GM18868 (cell line): ENCODE data around the gene ARFGAP1.

Source experiments
- ATAC-seq: cut with Tn5 transposase; IDR thresholded peaks from one replicate; pipeline ENCODE4 v1.9.1; 2021; ENCODE audit warnings: mild to moderate bottlenecking, moderate library complexity; ENCODE audit not compliant: unreplicated experiment

The ARFGAP1 gene

DNA sequence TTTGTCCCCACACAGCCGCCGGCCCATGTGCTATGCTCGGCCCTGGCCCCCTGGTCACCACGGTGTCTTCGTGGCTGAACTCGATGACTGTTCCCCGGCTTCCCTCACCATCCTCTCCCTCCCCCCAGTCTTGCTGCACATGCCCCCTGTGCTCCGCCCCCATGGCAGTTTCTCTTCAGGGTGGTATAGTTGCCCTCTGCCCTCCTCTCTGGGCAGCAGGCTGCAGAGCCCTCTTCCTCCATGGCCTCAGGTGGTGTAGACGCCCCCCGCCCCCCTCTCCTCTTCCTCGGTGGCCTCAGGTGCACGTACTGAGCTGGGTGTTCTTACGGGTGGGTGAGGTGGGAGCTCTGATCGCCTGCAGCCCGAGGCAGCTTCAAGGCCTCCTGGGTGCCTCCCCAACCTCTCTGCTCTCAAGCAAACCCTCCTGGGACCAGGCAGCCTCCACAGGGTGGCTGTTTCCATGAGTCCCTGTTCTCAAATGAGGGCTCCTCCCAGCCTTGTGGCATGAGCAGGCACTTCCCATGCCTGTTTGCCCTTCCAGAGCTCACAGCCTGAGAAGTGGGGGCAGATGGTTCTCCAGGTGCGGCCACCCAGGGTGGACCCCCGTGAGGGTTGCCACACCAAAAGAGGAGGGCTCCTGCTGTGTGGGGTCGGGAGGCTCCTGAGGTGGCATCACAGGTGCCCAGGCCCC is 45.1 kb downstream of the ARFGAP1 start:
- no peak for ATAC-seq

DNA sequence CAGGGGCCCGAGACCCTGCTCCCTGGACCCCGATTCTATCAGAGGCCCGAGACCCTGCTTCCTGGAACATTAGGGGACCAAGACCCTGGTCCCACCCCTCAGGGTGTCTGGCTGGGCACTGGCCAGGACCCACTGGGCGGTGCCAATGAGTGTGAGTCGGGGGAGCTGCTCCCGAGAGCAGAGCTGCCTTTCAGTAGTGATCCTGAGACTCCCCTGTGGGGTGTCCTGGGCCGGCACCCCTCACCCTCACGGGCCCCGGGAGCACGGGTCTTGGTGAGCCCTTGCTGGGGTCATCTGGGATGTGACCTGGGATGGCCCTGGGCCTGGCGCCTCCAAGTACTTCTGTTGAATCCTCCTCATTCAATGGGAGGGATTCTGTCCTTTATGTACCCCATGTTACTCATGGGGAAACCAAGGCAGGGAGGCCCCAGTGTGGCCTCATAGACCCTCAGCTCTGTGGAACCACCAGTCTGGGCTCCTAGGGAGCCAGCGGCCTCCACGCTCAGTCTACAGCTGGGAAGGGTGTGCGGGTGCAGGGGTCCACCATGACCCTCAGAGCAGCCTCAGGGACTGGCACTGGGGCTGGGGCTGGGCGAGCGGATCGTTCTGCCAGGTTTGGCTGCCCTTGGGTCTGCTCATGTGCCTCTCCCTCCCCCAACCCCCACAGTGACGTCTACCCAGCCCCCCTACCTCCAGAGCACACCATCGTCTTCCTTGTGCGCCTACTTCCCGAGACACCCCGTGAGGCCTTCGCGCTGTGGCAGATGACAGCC is 46.0 kb downstream of the ARFGAP1 start:
- ATAC-seq, result no peak

DNA sequence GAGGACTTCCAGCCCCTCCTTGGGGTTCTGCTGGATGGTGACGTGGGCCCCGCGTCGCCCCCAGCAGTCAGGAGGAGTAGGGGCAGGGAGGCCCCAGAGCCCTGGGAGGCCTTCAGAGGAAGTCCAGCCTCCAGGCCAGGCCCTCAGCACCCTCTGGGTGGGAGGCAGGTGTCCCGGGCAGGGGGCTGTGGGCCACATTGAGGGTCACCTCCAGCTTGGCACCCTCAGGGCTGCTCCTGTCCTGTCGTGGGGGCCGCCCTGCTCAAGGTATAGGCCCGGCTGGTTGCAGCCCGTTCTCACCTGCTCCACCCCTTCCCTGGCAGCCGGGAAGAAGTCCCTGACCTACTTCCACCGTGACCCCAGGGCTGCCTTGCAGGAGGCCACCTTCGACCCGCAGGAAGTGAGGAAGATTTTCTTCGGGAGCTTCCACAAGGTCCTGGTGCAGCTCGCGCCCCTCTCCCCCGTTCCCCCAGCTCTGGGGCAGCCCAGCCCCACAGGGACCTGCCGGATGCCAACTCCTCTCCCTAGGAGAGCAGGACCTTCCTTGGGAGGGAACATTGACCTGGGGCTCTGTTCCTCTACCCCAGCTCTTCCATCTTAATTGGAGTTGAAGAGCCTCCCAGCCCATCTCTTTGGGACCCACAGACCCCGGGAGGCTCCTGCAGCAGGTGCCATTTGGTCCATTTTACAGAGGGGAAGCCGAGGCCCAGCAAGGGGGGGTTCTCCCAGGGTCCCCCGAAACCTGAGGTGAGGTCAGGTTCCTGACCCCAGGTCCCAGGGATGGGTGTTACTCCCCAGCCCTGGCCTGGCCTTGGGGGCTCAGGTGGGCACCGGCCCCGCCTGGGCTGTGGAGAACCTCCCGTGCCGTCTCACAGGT is 46.8 kb downstream of the ARFGAP1 start:
- no peak for ATAC-seq

DNA sequence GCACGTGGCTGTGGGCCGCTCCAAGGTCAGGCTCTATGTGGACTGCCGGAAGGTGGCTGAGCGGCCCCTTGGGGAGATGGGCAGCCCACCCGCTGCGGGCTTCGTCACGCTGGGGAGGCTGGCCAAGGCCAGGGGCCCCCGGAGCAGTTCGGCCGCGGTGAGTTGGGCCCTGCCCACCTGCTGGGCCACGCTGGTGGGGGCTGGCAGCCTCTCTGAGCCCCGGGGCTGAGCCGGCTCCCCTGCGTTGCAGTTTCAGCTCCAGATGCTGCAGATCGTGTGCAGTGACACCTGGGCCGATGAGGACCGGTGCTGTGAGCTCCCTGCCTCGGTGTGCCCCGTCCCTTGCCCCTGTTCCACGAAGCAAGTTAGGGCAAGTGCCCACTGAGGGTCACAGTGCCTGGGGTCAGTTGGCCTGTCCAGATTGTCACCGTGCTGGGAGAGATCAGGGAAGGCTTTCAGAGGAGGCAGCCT is 47.5 kb downstream of the ARFGAP1 start:
- ATAC-seq, result no peak

DNA sequence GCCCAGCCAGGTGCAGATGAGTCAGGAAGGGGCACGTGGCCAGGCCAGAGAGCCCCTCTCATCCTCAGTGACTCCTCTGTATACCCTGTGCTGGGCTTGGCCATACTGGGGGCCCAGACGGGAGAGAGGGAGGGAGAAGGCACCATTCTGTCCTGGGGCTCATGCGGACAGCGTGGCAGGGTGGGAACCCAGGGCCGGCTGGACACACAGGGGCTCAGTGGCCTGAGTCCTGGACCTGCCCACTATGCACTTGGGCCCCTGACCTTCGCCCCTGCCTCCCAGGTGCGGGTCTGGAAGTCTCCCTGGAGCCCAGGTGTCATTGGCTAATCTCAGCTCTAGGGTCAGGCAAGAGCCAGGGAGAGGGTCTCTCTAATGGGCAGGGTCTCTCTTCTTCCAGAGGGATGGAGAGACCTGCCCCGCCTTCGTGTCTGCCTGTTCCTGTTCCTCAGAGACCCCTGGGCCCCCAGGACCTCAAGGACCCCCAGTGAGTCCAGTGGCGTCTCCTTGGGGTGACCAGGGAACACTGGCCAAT is 48.1 kb downstream of the ARFGAP1 start:
- ATAC-seq, result no peak

DNA sequence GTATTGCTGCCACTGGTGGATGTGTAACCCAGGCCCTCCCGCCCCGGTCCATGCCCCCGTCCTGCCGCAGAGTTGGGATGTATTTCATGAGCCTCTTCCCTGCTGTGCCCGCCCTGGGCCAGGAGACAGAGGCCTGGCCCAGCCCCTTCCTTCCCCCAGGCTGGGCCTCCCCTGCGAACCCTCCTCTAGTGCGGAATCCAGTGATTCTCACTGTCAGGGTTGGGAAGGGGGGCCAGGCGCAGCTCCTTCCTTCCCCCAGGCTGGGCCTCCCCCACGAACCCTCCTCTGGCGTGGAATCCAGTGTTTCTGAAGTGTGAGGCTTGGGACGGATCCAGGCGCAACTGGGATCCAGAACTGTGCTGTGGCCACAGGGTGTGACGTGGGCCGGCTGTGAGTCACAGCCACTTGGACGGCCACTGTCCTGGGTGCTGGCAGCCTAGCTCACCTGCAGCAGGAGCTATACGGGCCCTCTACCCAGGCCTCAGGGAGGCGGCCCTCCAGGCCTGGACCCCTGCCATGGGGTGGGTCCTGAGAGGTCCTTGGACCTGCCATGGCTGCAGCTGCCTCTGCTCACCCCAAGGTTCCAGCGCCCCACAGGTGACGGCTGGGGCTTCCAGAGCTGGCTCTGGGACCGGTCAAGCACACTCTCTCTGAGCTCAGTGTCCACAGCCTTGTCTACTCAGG is 48.7 kb downstream of the ARFGAP1 start:
- ATAC-seq, result no peak

DNA sequence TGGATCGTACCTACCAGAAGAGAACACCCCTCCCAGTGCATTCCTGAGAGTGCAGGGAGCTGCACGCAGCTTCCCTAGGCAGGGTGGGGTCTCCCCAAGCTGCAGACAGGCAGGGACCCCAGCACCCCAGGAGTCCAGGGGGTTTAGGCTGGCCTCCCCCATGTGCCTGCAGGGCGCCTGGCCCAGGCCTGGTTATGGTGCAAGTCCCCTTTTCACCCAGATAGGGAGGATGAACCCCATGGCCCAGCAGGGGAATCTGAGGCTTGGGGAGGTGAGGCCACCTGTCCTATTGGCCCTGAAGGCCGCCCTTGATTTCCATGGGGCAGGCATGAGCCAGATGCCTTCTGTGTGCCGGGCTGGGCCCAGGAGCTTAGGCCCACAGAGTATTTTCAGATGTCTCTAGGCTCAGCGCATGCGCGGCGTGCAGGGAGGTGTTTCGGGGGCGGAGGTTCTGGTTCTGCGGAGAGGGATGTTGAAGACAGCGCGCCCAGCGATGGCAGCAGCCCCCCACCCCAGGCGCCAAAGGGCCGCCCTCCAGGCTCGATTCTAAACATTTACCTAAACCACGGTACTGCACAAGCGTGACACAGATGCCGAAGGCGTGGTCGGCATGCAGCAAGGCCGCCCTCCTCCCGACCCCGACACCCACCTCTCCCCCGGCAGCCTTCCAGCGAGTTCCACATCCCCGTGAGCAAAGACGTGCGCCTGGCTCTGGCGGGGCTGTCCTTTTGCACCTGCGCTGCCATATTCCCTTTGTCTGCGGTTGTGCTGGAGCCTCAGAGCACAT is 49.7 kb downstream of the ARFGAP1 start:
- ATAC-seq, result no peak

DNA sequence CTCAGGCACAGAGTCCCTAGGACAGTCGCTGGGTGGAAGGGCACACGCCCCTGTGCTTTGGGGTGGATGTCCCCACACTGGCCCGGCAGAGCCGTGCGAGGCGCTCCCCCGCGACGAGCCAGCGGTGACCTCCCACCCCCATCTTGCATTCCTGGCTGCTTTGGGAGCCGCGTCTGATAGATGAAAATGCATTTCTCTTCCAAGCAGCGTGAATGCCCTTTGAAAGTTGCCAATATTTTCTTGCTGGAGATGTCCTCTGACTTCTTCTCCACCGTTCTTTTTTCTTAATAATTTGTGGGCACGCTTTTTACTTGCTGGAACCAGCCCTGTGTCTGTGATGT is 50.3 kb downstream of the ARFGAP1 start:
- no peak for ATAC-seq

DNA sequence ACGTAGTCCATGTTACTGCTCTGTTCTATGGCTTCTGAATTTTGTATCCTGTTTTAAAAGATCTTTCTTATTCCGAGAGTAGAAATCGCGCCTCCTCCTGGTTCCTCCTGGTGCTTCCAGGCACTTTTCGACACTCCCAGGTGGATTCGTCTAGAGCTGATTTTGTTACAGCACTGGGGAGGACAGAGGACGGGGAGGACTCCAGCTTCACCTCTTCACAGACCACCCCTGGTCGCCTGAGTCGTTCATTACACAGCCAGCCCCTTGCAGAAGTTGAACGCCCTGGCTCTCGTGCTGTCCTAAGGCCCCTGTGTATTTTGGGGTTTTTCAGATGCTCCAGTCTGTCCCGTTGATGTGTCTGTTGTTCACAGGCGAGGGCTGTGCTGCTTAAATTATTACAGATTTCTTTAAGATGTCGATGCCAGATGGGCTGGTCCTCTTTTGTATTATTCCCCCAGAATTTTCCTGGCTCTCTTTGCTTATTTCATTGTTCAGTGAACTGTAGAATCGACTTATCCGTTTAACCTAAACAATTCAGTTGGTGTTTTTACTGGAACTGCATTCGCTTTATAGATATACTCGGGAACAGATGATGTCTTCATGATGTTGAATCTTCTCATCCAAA is 50.9 kb downstream of the ARFGAP1 start:
- ATAC-seq, result no peak

DNA sequence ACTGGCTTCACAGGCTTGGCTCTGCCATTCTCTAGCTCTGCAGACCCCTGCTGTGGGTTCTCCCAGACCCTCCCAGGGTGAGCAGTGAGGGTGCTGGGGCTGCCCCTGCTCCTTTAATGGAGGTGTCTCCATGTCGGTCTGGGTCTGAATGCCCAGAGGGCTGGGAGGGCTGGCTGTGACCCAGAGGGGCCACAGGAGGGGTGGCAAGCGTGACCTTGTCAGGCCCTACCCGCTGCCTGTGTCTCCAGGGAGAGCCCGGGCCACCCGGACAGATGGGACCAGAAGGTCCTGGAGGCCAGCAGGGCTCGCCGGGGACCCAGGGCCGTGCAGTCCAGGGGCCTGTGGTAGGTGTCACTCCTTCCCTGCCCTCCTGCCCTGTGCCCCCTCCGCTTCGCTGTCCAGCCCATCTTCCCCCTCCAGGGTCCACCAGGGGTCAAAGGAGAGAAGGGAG is 52.4 kb downstream of the ARFGAP1 start:
- ATAC-seq, result no peak

DNA sequence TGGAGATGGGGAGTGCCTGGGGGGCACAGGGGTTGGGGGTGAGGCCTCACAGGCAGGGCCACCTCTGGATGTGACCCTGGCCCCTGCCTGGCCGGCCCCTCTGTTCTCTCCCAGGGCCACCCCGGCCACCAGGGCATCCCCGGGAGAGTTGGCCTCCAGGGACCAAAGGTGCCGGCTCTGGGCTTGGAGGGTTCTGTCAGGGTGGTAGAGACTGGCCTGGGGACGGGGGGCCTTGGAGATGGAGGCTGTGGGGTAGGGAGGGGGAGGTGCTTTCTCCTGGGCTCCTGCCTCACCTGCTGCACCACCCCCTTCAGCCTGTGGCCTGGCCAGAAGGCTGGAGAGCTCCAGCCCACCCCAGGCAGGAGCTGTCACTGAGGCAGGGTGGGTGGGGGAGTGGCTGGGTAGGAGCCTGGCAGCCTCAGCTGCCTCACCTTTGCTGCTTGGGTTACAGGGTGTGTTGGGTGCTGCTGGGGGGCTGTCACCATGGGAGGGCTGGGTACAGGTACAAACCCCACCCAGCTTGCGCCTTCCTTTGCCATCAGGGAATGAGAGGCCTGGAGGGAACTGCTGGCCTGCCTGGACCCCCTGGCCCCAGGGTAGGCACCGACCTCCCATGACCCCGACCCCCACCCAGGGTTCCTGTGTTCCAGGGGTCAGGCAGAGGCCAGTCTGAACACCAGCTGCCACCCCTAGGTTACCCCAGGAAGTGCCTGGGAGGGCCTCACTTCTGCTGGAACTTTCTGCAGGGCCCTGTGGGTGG is 53.1 kb downstream of the ARFGAP1 start:
- ATAC-seq, result no peak

DNA sequence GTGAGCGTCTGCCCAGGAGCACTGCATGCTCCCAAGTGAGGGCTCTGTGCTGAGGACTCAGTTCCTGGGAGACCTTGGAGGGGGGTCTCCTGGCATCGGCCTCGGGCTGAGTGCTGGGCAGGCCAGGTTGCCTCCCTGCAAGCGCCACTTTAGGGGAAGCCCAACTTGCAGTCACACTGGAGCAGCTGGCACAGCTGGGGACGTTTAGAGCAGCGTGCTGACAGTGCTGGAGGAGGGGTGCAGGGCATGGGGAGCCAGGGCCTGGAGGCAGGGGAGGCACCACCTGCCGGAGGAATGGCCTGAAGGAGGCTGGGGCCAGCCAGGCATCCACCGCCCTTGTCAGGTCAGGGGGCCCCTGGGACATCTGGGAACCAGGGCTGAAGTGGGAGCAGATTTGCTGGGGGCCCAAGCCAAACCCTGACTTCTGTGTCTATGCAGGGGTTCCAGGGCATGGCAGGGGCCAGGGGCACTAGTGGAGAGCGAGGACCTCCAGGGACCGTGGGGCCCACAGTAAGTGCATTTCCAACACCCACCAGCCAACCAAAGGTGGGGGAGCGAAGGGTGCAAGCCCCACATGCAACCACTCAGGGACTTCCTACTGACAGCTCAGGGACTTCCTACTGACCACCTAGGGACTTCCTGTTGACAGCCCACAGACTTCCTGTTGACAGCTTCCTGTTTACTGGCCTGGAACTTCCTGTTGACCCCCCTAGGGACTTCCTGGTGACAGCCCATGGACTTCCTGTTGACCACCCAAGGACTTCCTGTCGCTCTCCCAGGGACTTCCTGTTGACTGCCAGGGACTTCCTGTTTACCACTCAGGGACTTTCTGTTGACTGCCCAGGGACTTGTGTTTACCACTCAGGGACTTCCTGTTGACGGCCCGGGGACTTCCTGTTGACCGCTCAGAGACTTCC is 54.0 kb downstream of the ARFGAP1 start:
- ATAC-seq, result no peak

DNA sequence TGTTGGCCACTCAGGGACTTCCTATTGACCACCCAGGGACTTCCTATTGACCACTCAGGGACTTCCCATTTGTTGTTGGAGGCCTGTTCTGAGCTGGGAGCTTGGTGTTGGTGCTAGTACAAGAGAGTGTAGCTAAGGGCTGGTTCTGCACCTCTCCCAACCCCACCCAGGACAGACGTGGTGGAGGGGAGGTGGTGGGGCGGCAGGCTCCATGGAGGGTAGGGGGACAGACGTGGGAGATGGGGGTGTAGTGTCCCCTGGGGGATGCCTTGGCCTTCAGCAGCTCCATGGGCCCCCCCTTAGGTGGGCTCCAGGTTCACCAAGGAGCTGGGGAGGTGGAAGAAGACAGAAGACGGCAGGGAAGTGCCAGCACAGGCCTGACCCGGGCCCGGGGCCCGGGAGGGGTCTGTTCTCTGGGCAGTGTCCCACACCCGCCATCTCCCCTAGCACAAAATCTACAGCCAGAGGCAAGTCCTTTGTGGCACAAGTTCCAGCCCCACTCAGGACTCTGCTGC is 54.7 kb downstream of the ARFGAP1 start:
- no peak for ATAC-seq

DNA sequence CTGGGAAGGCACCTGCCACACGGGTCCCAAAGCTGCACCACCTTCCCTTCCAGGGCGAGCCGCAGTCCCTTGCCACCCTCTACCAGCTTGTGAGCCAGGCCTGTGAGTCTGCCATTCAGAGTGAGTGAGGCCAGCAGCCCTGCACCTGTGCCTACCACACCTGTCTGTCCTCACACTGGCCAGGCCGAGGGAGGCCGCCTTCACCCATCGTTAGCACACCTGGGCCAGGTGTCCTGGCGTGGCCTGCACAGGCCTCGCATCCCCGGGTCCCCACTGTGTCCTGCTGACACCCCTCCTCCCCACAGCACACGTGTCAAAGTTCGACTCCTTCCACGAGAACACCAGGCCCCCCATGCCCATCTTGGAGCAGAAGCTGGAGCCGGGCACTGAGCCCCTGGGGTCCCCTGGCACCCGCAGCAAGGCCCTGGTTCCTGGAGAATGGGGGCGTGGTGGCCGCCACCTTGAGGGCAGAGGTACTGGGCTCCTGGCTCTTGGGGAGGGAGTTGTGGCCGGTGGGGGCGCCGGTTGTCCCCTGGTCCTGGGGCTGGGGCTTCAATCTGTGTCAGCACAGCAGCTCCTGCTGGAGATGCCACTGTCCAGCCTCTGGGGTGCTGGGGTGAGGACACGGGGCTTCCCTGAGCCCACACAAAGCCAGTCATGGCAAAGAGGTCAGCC is 55.5 kb downstream of the ARFGAP1 start:
- ATAC-seq, result no peak

DNA sequence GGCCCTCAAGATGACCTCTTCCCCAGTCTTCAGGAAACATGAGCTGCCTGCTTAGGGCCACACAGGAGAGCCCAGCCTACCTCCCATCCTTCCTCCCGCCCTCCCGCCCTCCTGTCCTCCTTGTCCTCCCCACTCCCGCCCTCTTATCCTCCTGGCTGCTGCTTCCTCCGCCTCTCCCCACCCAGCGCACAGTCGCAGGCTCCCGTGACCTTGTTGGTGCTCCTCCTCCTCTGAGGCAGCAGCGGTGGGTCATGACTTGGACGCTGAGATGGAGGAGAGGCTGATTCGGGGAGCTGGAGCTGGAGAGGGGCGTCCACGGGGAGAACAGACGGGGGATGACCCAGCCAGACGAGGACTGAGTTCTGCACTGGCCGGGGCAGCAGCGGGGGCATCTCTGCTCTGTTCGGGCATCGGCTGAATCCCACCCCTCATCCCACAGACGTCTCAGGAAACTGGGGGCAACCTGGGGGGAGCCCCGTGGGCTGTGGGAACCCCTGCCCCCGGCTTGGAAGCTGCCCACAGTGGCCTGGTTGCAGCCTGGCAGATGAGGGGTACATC is 56.2 kb downstream of the ARFGAP1 start:
- no peak for ATAC-seq

DNA sequence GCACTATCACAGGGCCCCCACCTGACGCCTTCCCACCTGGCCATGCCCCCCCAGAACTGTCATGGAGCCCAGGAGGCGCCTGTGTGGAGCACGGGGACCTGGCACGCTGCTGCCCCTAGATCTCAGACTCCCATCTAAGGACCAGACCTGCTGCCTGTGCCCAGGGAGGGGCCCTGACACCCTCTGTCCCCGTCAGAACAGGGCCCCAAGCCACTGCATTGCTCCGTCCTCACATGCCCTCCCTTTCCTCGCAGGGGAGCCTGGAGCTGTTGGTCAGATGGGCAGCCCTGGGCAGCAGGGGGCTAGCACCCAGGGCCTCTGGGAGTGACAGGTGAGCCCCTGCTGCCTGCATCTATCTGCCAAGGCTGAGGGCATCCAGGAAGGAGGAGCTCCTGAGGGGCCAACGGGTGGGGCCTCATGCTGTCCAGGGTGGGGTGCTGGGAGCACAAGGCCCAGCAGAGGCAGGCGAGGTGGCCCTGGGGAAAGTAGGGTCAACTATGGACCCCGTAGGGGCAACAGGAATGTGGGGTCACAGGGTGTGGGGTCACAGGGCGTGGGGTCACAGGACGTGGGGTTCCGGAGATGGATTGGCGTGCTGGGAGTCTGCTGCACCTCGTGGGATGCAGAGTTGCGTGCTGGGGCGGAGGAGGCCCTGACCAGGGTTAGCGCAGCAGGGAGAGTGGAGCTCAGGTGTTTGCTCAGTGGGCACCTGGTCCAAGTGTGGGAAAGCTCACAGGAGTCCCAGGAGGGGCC is 56.9 kb downstream of the ARFGAP1 start:
- ATAC-seq, result no peak
